Measurements from ENCODE around the gene NXPE3. TPM values are rescaled to one million over a fixed set of nuclear protein-coding genes. Genes with fewer than 3 reads are reported as not detected.
A peak's percentile ranks its signal among the peaks of the same experiment; 100 is the strongest.
"Not testable (repeated sequence)": the region's sequence is repeated elsewhere in the genome, so short reads cannot be mapped to it uniquely, and the experiment has no call there.

Gene NXPE3
- polyA plus RNA-seq, 6 donors from 2014 or later = 15.8 to 30.2 (median 21.8) TPM

DNA sequence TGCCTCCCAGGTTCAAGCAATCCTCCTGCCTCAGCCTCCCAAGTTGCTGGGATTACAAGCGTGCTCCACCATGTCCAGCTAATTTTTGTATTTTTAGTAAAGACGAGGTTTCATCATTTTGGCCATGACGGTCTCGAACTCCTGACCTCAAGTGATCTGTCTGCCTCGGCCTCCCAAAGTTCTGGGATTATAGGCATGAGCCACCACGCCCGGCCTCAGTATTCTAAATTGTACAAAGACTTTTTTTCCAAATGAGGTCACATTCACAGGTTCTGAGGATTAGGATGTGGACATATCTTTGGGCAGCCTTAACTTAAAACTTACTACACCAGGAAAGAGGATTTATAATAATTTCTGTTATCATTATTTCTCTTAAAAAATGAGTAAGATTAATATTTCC is 85.9 kb downstream of the NXPE3 start:
- not testable (repeated sequence) for H3K9me3 Mint-ChIP-seq; H3K27me3 Mint-ChIP-seq; DNase-seq; H3K4me3 Mint-ChIP-seq; ATAC-seq (ENCODE audit: low read depth in 2 of 2)
- Mint-ChIP-seq H3K4me1 (peaks cover 30 to 51% (median 33%) of the 10 kb centered on the region in 3 donors), H3K27ac (peak overlapping the region in 2 of 6 donors; percentile 47 to 49), H3K36me3 (peaks cover 5 to 10% of the 10 kb centered on the region in 2 donors)

DNA sequence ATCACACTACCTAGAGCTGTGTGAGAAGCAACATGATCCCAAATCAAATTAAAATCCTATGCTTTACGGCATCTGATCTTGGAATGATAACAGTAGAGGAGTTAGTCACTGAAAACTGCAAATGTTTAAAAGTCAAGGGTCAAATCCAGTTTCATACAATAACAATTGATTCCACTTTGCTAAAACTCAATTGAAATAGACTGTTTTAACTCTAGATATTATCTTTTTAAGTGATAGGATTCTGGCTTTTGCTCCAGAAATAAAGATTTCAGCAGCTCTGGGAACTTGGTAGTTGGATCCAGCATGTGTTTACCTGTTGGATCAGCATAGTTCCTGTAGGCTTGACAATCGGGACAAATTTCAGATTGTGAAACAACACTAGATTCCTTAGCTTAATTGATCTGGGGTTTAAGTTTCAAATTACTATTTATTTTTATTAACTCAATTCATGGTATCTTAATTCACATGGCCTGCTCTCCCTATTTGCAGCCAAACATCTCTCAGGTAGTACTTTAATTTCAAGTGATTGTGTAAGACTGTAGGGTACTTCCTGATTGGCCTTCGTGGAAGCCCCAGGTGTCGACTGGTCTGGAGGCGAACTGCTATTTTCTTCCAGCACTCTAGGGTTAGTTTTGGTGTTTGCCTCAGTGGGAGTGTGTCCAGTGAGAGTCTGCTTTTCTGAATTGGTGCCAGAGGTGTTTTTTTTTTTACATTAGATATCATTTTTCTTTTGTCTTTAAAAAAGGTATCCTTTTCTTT is 86.9 kb downstream of the NXPE3 start:
- H3K4me3 Mint-ChIP-seq = no peak overlapping the region
- DNase-seq (no peak), ATAC-seq (ENCODE audit: low read depth in 2 of 2) (no peak)
- H3K9me3 Mint-ChIP-seq = peaks cover 0 to 2% (median 0%) of the 10 kb centered on the region in 7 donors
- no peaks in the 10 kb centered on the region for H3K27me3 Mint-ChIP-seq
- peak overlapping the region in 1 of 6 donors; percentile 18 for H3K27ac Mint-ChIP-seq
- peaks cover 0 to 10% of the 10 kb centered on the region in 2 donors for H3K36me3 Mint-ChIP-seq
- peaks cover 29 to 43% (median 32%) of the 10 kb centered on the region in 3 donors for H3K4me1 Mint-ChIP-seq

DNA sequence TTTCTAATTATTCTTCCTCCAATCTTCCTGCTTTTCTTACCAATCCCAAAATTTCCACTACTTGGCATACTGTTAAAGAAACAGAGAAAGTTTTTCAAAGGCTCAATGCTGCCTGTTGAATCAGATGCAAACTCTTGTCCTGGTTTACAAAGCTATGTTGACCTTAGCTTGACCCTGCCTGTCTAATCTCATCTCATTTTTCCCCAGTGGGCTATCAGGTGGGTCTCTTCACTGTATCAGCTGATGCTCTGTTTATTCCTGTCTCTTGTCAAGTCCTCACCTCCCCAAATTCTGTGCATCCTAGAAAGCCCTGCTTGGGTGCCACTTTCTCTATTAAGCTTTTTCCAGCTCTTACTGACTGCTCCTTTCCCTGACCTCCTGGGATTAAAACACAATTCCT is 88.5 kb downstream of the NXPE3 start:
- DNase-seq (no peak), ATAC-seq (ENCODE audit: low read depth in 2 of 2) (no peak)
- H3K36me3 Mint-ChIP-seq = no peaks in the 10 kb centered on the region
- peak overlapping the region in 2 of 6 donors; percentile 51 to 65 for H3K27ac Mint-ChIP-seq
- no peaks in the 10 kb centered on the region for H3K27me3 Mint-ChIP-seq
- H3K9me3 Mint-ChIP-seq = peaks cover 0 to 2% (median 0%) of the 10 kb centered on the region in 7 donors
- H3K4me3 Mint-ChIP-seq = no peak overlapping the region
- H3K4me1 Mint-ChIP-seq = peaks cover 16 to 27% (median 16%) of the 10 kb centered on the region in 3 donors

DNA sequence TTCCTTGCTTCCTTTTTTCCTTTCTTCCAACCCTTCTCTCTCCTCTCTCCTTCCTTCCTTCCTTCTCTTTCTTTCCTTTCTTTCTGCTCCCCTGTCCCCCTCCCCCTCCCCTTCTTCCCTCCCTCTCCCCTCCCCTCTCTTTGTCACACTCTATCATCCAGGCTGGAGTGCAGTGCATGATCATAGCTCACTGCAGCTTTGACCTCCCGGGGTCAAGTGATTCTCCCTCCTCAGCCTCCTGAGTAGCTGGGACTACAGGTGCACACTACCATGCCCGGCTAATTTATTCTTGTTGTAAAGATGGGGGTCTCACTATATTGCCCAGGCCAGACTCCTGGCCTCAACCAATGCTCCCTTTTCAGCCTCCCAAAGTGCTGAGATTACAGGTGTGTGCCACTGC is 89.0 kb downstream of the NXPE3 start:
- Mint-ChIP-seq H3K9me3 (peaks cover 0 to 2% (median 0%) of the 10 kb centered on the region in 7 donors), H3K4me1 (peaks cover 16 to 27% (median 16%) of the 10 kb centered on the region in 3 donors), H3K27me3 (no peaks in the 10 kb centered on the region), H3K27ac (no peak overlapping the region), H3K4me3 (no peak overlapping the region), H3K36me3 (no peaks in the 10 kb centered on the region)
- DNase-seq (no peak), ATAC-seq (ENCODE audit: low read depth in 2 of 2) (no peak)

DNA sequence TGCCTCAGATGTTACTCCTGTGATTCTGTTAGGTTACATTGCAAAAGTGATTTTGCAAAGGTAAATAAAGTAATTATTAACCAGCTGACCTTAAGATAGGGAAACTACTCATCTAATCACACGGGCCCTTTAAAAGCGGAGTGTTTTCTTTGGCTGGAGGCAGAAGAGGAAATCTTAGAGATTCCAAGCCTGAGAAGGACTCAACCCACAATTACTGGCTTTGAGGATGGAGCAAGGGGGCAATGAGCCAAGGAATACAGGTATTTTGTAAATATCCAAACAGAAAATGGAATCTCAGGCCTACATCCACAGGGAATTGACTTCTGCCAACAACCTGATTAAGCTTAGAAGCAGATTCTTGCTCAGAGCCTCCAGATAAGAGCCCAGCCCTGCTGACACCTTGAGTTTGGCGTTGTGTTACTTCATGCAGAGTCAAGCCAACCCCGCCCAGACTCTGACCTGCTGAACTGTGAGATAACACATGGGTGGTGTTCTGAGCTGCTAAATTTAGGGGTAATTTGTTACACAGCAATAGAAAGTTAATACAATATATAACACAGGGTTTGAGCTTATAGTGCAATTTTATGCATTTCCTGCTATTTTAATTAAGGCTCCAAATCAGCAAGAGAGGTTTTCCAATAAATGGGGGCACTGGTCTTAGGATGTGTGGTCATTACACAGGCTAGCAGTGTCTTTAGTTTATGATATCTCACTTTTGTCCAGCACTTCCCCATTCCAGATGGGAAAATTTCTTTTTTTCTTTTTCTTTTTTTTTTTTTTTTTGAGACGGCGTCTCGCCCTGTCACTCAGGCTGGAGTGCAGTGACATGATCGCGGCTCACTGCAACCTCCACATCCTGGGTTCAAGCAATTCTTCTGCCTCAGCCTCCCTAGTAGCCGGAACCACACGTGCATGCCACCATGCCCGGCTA is 89.8 kb downstream of the NXPE3 start:
- peaks cover 11 to 23% (median 12%) of the 10 kb centered on the region in 3 donors for H3K4me1 Mint-ChIP-seq
- peak overlapping the region in 2 of 6 donors; percentile 52 to 70 for H3K27ac Mint-ChIP-seq
- DNase-seq (no peak), ATAC-seq (ENCODE audit: low read depth in 2 of 2) (peak; percentile 52 to 74)
- peaks cover 0 to 2% (median 0%) of the 10 kb centered on the region in 7 donors for H3K9me3 Mint-ChIP-seq
- H3K27me3 Mint-ChIP-seq = no peaks in the 10 kb centered on the region
- H3K36me3 Mint-ChIP-seq = no peaks in the 10 kb centered on the region
- H3K4me3 Mint-ChIP-seq = peak overlapping the region in 3 of 8 donors; percentile 25 to 64 (median 34)

DNA sequence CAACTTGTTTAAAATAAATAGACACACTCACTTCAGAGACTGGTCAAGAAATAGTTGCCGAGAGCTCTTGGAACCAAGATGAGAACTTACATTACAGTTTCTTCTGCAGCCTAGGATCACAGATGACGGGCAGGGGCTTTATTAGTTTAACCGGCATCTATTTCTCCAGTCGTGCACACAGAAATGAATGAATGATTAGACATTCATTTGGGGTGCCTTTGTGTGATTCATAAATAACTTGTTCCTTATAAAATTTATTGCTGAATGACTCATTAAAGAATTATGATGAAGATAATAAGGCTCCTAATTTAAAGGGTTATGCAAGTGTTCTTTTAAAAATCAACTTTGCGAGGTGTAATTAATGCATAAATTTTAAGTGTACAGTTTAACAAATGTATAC is 91.1 kb downstream of the NXPE3 start:
- no peak overlapping the region for H3K27ac Mint-ChIP-seq
- peaks cover 0 to 2% (median 0%) of the 10 kb centered on the region in 7 donors for H3K9me3 Mint-ChIP-seq
- peaks cover 11 to 23% (median 12%) of the 10 kb centered on the region in 3 donors for H3K4me1 Mint-ChIP-seq
- no peak overlapping the region for H3K4me3 Mint-ChIP-seq
- no peaks in the 10 kb centered on the region for H3K36me3 Mint-ChIP-seq
- no peaks in the 10 kb centered on the region for H3K27me3 Mint-ChIP-seq
- DNase-seq = no peak
- ATAC-seq (ENCODE audit: low read depth in 2 of 2) = no peak

DNA sequence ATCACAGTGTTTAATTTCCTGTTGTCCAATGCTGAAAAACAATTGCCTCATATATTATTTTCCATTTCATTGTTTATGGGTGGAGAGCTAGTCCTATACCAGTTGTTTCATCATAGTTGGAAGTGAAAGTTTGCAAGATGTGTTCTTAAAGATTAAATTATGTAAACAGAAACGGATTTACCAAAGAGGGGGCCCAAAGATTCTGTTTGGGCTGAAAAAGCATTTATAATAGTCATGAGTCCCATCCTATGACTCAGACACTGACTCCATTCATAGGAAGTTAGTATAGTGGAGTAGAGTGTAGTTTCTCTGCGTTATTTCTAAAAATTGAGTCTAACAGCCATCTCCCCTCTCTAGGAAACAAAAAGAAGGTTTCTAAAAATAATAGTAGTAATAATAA is 94.6 kb downstream of the NXPE3 start:
- ATAC-seq (ENCODE audit: low read depth in 2 of 2) = no peak
- H3K4me1 Mint-ChIP-seq = peaks cover 0 to 17% (median 4%) of the 10 kb centered on the region in 3 donors
- no peaks in the 10 kb centered on the region for H3K36me3 Mint-ChIP-seq
- no peak overlapping the region for H3K27ac Mint-ChIP-seq
- no peaks in the 10 kb centered on the region for H3K27me3 Mint-ChIP-seq
- DNase-seq = no peak
- H3K4me3 Mint-ChIP-seq = no peak overlapping the region
- H3K9me3 Mint-ChIP-seq = peaks cover 0 to 2% (median 0%) of the 10 kb centered on the region in 7 donors

DNA sequence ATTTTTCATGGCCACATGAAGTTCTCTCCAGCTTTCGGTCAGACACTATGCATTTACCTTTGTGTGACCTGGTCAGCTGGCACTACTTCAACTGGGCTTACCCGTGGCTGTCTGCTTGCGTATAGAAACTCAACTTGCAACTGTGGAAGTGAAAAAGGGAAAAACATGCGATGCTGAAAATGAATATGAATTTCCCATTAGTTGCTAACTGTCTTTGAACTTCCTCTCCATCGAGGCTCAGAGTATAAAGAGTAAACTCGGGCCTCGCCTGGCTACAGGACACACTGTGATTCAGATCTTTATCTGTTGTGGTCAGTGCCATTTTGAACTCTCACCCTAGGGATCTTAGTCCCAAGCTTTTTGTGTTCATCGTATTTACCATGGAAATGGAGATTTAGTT is 97.1 kb downstream of the NXPE3 start:
- Mint-ChIP-seq H3K27me3 (no peaks in the 10 kb centered on the region), H3K36me3 (no peaks in the 10 kb centered on the region), H3K27ac (no peak overlapping the region), H3K4me3 (no peak overlapping the region), H3K4me1 (peaks cover 8 to 23% (median 15%) of the 10 kb centered on the region in 3 donors), H3K9me3 (no peaks in the 10 kb centered on the region)
- DNase-seq (no peak), ATAC-seq (ENCODE audit: low read depth in 2 of 2) (no peak)

Other genes with a start within 250 kb of the NXPE3 start
- 10 to 100 TPM; 41.8 to 61.9 (median 52.6) TPM for gene TRMT10C, start 217.3 kb upstream of the NXPE3 start, polyA plus RNA-seq (ENCODE audit: low read depth in 6 of 6)
- 100 to 1,000 TPM; 100 to 187 (median 148) TPM for gene PCNP, start 205.0 kb upstream of the NXPE3 start, polyA plus RNA-seq (ENCODE audit: low read depth in 6 of 6)
- gene ZBTB11, start 102.1 kb upstream of the NXPE3 start, polyA plus RNA-seq (ENCODE audit: low read depth in 6 of 6) = 10 to 100 TPM in 3 of 6 donors, 1 to 10 TPM in 3; 6.8 to 14.1 (median 9.7) TPM
- gene RPL24, start 92.5 kb upstream of the NXPE3 start, polyA plus RNA-seq (ENCODE audit: low read depth in 6 of 6) = 1,000 to 10,000 TPM in 3 of 6 donors, 100 to 1,000 TPM in 3; 573 to 1,135 (median 1,007) TPM
- 1 to 10 TPM; 4.1 to 5.8 (median 4.9) TPM for gene CEP97, start 54.6 kb upstream of the NXPE3 start, polyA plus RNA-seq (ENCODE audit: low read depth in 6 of 6)
- 10 to 100 TPM in 5 of 6 donors, 1 to 10 TPM in 1; 7.4 to 28.5 (median 21.9) TPM for gene NFKBIZ, start 70.3 kb downstream of the NXPE3 start, polyA plus RNA-seq (ENCODE audit: low read depth in 6 of 6)

Data from naive B cell (primary cell).